ENCODE results near the gene ARHGEF39.

Gene ARHGEF39

GRCh38 chr9:35657546-35658136 lies 7.4 kb downstream of the ARHGEF39 start, which contains the start of gene RMRP:
Gene RMRP, minus strand, starts transcription at chr9:35658019.
- TF ChIP-seq, protein P1, sequence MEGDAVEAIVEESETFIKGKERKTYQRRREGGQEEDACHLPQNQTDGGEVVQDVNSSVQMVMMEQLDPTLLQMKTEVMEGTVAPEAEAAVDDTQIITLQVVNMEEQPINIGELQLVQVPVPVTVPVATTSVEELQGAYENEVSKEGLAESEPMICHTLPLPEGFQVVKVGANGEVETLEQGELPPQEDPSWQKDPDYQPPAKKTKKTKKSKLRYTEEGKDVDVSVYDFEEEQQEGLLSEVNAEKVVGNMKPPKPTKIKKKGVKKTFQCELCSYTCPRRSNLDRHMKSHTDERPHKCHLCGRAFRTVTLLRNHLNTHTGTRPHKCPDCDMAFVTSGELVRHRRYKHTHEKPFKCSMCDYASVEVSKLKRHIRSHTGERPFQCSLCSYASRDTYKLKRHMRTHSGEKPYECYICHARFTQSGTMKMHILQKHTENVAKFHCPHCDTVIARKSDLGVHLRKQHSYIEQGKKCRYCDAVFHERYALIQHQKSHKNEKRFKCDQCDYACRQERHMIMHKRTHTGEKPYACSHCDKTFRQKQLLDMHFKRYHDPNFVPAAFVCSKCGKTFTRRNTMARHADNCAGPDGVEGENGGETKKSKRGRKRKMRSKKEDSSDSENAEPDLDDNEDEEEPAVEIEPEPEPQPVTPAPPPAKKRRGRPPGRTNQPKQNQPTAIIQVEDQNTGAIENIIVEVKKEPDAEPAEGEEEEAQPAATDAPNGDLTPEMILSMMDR (IDR thresholded peaks at IDR 0.05) = no peak
- no peak for TF ChIP-seq ZFX (IDR thresholded peaks at IDR 0.05; ENCODE audit: borderline replicate concordance)
- H3K27ac ChIP-seq = peak within 1 kb of the TSS; percentile 89

DNA sequence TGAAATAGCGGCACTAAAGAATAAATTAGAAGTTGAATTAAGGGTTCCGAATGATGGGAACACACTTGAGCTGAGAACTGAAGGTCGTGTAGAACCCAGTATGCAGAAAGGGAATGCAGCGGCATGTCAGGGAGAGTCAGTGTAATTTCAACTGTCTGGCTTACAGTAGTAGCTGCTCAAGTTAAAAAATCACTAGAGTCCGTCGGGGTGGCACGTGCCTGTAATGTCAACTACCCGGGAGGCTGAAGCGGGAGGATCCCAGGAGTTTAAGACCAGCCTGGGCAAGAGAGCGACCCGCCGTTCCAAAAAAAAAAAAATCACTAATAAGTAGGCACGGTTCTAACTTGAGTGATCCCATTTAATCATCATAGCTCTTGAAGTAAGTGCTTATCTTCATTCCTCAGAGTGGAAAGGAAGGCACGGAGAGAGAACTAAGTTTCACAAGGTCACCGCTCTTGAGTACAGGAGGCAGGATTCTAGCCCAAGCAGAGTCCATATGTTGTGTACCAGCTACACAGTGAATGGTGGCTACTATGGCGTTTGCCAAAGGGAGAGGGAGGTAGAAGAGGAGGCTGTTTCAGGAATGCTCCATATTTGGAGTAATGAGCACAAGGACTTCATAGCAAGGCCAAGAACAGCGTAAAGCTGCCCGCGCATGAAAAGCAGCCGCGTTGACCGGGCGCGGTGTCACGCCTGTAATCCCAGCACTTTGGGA lies 8.0 kb downstream of the ARHGEF39 start:
- peak overlapping the region; percentile 89 for H3K27ac ChIP-seq
- TF ChIP-seq ZFX (IDR thresholded peaks at IDR 0.05; ENCODE audit: borderline replicate concordance) = no peak
- TF ChIP-seq, protein P1 (IDR thresholded peaks at IDR 0.05) = no peak

- TF ChIP-seq, protein P1 (IDR thresholded peaks at IDR 0.05) = no peak
- TF ChIP-seq ZFX (IDR thresholded peaks at IDR 0.05; ENCODE audit: borderline replicate concordance) = no peak
Measured at GRCh38 chr9:35656348-35656747, 8.6 kb downstream of the ARHGEF39 start.

GRCh38 chr9:35653611-35654010 lies 11.4 kb downstream of the ARHGEF39 start:
- no peak overlapping the region for H3K27ac ChIP-seq
- TF ChIP-seq, protein P1 (IDR thresholded peaks at IDR 0.05) = no peak
- TF ChIP-seq ZFX (IDR thresholded peaks at IDR 0.05; ENCODE audit: borderline replicate concordance) = no peak

More at GRCh38 chr9:35656348-35656747, 8.6 kb downstream of the ARHGEF39 start:
- H3K27ac ChIP-seq = peak overlapping the region; percentile 89; the same call in 1 of the 2 replicates

DNA sequence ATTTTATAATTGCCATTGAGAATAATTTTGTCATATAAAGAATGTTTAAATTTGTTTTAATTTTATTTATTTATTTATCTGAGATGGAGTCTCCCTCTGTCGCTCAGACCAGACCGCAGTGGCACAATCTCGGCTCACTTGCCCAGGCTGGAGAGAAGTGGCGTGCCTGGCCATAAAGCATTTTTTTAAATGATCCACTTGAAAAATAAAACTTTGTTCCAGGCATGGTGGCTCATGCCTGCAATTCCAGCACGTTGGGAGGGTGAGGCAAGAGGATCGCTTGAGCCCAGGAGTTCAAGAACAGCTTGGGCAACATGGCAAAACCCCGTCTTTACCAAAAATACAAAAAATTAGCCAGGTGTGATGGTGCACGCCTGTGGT lies 12.2 kb downstream of the ARHGEF39 start:
- no peak overlapping the region for H3K27ac ChIP-seq
- TF ChIP-seq, protein P1 (IDR thresholded peaks at IDR 0.05) = no peak
- no peak for TF ChIP-seq ZFX (IDR thresholded peaks at IDR 0.05; ENCODE audit: borderline replicate concordance)

GRCh38 chr9:35651956-35652828 lies 12.8 kb downstream of the ARHGEF39 start:
- H3K27ac ChIP-seq = no peak overlapping the region
- no peak for TF ChIP-seq ZFX (IDR thresholded peaks at IDR 0.05; ENCODE audit: borderline replicate concordance)
- TF ChIP-seq, protein P1 (IDR thresholded peaks at IDR 0.05) = no peak

All from 22Rv1 (cell line).